B cell (primary cell): ENCODE measurements around the gene AMBRA1. TPM values are rescaled to one million over a fixed set of nuclear protein-coding genes. Genes with fewer than 3 reads are reported as not detected.

Experiments
- ATAC-seq: fragments of 200-7000 bp; cut with Tn5 transposase; one replicate; pipeline ENCODE4 v1.10.0; 2021; ENCODE audit warnings: low read depth, mild to moderate bottlenecking, moderate number of reproducible peaks, moderate library complexity
- CTCF ChIA-PET: fragments of 350-600 bp; sonication (Branson Sonifier 250); formaldehyde crosslinking; loops from one replicate; lab custom pipeline; 2021; ENCODE audit warnings: antibody characterized with exemption, inconsistent platforms; lab: Charles Lee
- POLR2A ChIA-PET: fragments of 350-600 bp; sonication (Branson Sonifier 250); formaldehyde crosslinking; loops from one replicate; lab custom pipeline; 2021; ENCODE audit warnings: antibody characterized with exemption; lab: Charles Lee
- DNase-seq: peaks from one replicate; pipeline ENCODE4 v3.0.0; 2013
- H2AFZ ChIP-seq: 2 replicates; pipeline ENCODE4 v1.6.1; 2012; ENCODE audit warnings: mild to moderate bottlenecking, low read depth, low read length; ENCODE audit not compliant: insufficient read depth, poor library complexity, severe bottlenecking
- H3K27ac ChIP-seq, 2 donors: 1 replicate in 1 of 2; 2 replicates in 1 of 2; pipeline ENCODE4 v1.5.1; 2012 to 2013; ENCODE audit warnings: low read length in 2 of 2, mild to moderate bottlenecking in 2 of 2, moderate library complexity in 1 of 2
- H3K27me3 ChIP-seq, 4 experiments: fragments of 200-600 bp in 1 of 4; sonication (generic) in 1 of 4; replicated peaks in 1 of 4; 1 replicate in 2 of 4; 2 replicates in 2 of 4; pipeline versions ENCODE4 v1.6.1 to v1.7.0; 2013 to 2016; ENCODE audit warnings: low read length in 3 of 4, mild to moderate bottlenecking in 2 of 4, mixed read lengths in 1 of 4, moderate library complexity in 1 of 4; ENCODE audit not compliant: insufficient read depth in 4 of 4, control insufficient read depth in 3 of 4; ENCODE audit errors: control extremely low read depth in 1 of 4
- H3K36me3 ChIP-seq, 2 experiments: replicated peaks in 1 of 2; 1 replicate in 1 of 2; 2 replicates in 1 of 2; pipeline versions ENCODE4 v1.6.1 to v1.7.1; 2013; ENCODE audit warnings: low read length in 1 of 2; ENCODE audit not compliant: insufficient read depth in 2 of 2, control insufficient read depth in 1 of 2; ENCODE audit errors: control extremely low read depth in 1 of 2, extremely low read depth in 1 of 2
- H3K4me1 ChIP-seq, 2 donors: fragments of 200-600 bp in 1 of 2; sonication (generic) in 1 of 2; 1 replicate in 1 of 2; 2 replicates in 1 of 2; pipeline versions ENCODE4 v1.5.1 to v1.6.1; 2013 to 2017; ENCODE audit warnings: low read length in 2 of 2; ENCODE audit not compliant: control insufficient read depth in 2 of 2, insufficient read depth in 2 of 2
- H3K4me2 ChIP-seq: replicated peaks from 2 replicates; pipeline ENCODE3; 2012; ENCODE audit warnings: mild to moderate bottlenecking, low read depth, low read length; ENCODE audit not compliant: poor library complexity, severe bottlenecking
- H3K4me3 ChIP-seq, 5 experiments: fragments of 200-600 bp in 1 of 5; sonication (generic) in 1 of 5; 1 replicate in 3 of 5; 2 replicates in 2 of 5; pipeline versions ENCODE4 v1.5.1 to v1.7.0; 2011 to 2016; ENCODE audit warnings: low read length in 4 of 5, mild to moderate bottlenecking in 4 of 5, low read depth in 2 of 5, control low read depth in 1 of 5, moderate library complexity in 1 of 5; ENCODE audit not compliant: insufficient read depth in 1 of 5; ENCODE audit errors: control extremely low read depth in 1 of 5, extremely low read depth in 1 of 5
- H3K79me2 ChIP-seq: fragments of 200-600 bp; sonication (generic); one replicate; pipeline ENCODE4 v1.6.0; 2016; ENCODE audit warnings: low read length; ENCODE audit not compliant: control insufficient read depth, insufficient read depth
- H3K9ac ChIP-seq: fragments of 200-600 bp; sonication (generic); 2 replicates; pipeline ENCODE4 v1.6.1; 2017; ENCODE audit warnings: mild to moderate bottlenecking, low read length, moderate library complexity
- H3K9me3 ChIP-seq, 3 donors: one replicate each; pipeline versions ENCODE4 v1.6.1 to v1.7.1; 2013; ENCODE audit warnings: low read length in 2 of 3; ENCODE audit not compliant: control insufficient read depth in 2 of 3, insufficient read depth in 1 of 3; ENCODE audit errors: control extremely low read depth in 1 of 3
- H4K20me1 ChIP-seq: 2 replicates; pipeline ENCODE4 v1.6.0; 2012; ENCODE audit warnings: mild to moderate bottlenecking, low read length; ENCODE audit not compliant: insufficient read depth, control insufficient read depth, poor library complexity, severe bottlenecking
- H3K27ac Mint-ChIP-seq: one replicate; pipeline ENCODE4 v1.8.0; 2021; ENCODE audit warnings: mixed read lengths
- H3K27me3 Mint-ChIP-seq: one replicate; pipeline ENCODE4 v1.8.0; 2021; ENCODE audit warnings: mixed read lengths
- H3K4me1 Mint-ChIP-seq: one replicate; pipeline ENCODE4 v1.8.0; 2021; ENCODE audit warnings: mixed read lengths
- H3K4me3 Mint-ChIP-seq: one replicate; pipeline ENCODE4 v1.8.0; 2021; ENCODE audit warnings: mixed read lengths
- H3K9me3 Mint-ChIP-seq: one replicate; pipeline ENCODE4 v1.8.0; 2022; ENCODE audit warnings: mixed read lengths; ENCODE audit not compliant: insufficient read depth
- EZH2 ChIP-seq: IDR thresholded peaks from 2 replicates; pipeline ENCODE4 v1.6.1; 2012; ENCODE audit warnings: borderline replicate concordance, low read depth, mild to moderate bottlenecking, moderate library complexity, low read length; ENCODE audit not compliant: insufficient read depth, poor library complexity, severe bottlenecking
- WGBS: methylation state at CpG from one replicate; pipeline ENCODE4 v1.1.5; 2013; ENCODE audit warnings: missing lambda C conversion rate; ENCODE audit not compliant: insufficient coverage; 5-methylcytosine and 5-hydroxymethylcytosine counted together
- intact Hi-C: fragments of 100-400 bp; cut with micrococcal nuclease; formaldehyde crosslinking; loops from one replicate; pipeline ENCODE4 v1.10.0; 2022
- polyA plus RNA-seq: library from polyadenylated mRNA; depleted of rRNA; stranded (reverse); fragments of >200 nt; gene quantifications from 2 replicates; pipeline ENCODE4 v1.2.3, GENCODE V29; 2012
- total RNA-seq, 2 donors: library from RNA; stranded (reverse); fragments of 120-200 nt in 1 of 2; gene quantifications; 1 replicate in 1 of 2; 2 replicates in 1 of 2; pipeline versions ENCODE4 v1.2.3 to v1.2.4, GENCODE V29; 2013 to 2022
- TF ChIP-seq, protein P1 (sequence below): fragments of 200-600 bp; IDR thresholded peaks from one replicate; pipeline ENCODE4 v1.8.0; 2022; ENCODE audit warnings: antibody characterized with exemption, mild to moderate bottlenecking

Gene AMBRA1
- total and polyA plus RNA-seq, 2 donors (not counting 1 experiment from before 2014, with no cell fraction given) = 13.8 to 36.1 TPM

DNA sequence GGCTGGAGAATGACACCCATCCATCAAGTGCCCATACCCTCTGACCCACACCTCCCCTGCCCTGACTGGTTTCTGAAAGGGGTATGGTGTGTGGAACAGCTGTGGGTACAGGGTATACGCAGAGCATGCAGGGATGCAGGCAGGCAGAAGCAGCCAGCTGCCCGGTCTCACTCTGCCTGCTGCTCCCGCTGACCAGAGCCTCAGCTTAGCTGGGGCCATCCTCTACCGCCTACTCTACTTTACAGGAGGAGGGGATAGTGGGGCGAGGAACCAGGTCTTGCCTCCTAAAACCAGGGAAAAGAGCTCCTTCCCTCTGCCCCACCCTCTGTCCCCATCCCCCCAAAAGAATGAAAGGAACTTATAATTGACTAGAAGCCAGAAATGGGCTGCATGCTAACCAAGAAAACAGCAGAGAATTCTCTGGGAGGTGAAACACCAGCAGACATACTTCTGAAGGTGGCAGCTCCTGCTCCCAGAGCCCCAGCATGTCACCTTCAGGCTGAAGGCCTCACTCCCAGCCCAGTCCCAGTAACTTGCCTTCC, 189.3 kb downstream of the AMBRA1 start:
- Mint-ChIP-seq H3K27ac (no peak overlapping the region), H3K27me3 (no peaks in the 10 kb centered on the region), H3K4me1 (no peaks in the 10 kb centered on the region), H3K9me3 (no peaks in the 10 kb centered on the region), H3K4me3 (no peak overlapping the region)
- intact Hi-C loops = no loop called here
- Histone ChIP-seq H3K4me3 (no peak overlapping the region), H3K36me3 (peaks cover 0 to 49% of the 10 kb centered on the region in 2 experiments), H3K9me3 (no peaks in the 10 kb centered on the region), H4K20me1 (no peaks in the 10 kb centered on the region), H3K4me2 (no peak overlapping the region), H3K4me1 (no peaks in the 10 kb centered on the region), H3K9ac (no peak overlapping the region), H3K79me2 (no peaks in the 10 kb centered on the region), H2AFZ (no peak overlapping the region), H3K27ac (no peak overlapping the region), H3K27me3 (no peaks in the 10 kb centered on the region)
- DNase-seq (no peak), ATAC-seq (no peak)
- TF ChIP-seq EZH2 = no peak
- TF ChIP-seq, protein P1, sequence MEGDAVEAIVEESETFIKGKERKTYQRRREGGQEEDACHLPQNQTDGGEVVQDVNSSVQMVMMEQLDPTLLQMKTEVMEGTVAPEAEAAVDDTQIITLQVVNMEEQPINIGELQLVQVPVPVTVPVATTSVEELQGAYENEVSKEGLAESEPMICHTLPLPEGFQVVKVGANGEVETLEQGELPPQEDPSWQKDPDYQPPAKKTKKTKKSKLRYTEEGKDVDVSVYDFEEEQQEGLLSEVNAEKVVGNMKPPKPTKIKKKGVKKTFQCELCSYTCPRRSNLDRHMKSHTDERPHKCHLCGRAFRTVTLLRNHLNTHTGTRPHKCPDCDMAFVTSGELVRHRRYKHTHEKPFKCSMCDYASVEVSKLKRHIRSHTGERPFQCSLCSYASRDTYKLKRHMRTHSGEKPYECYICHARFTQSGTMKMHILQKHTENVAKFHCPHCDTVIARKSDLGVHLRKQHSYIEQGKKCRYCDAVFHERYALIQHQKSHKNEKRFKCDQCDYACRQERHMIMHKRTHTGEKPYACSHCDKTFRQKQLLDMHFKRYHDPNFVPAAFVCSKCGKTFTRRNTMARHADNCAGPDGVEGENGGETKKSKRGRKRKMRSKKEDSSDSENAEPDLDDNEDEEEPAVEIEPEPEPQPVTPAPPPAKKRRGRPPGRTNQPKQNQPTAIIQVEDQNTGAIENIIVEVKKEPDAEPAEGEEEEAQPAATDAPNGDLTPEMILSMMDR = no peak
- WGBS = 90% methylated on average over 2 of the region's 5 CpGs
- POLR2A ChIA-PET = no interaction called here
- CTCF ChIA-PET = interaction anchor here (1.2 kb wide), 1 partner anchor 11 kb away, joined by 3 read pairs; no protein-coding TSS in a partner anchor

DNA sequence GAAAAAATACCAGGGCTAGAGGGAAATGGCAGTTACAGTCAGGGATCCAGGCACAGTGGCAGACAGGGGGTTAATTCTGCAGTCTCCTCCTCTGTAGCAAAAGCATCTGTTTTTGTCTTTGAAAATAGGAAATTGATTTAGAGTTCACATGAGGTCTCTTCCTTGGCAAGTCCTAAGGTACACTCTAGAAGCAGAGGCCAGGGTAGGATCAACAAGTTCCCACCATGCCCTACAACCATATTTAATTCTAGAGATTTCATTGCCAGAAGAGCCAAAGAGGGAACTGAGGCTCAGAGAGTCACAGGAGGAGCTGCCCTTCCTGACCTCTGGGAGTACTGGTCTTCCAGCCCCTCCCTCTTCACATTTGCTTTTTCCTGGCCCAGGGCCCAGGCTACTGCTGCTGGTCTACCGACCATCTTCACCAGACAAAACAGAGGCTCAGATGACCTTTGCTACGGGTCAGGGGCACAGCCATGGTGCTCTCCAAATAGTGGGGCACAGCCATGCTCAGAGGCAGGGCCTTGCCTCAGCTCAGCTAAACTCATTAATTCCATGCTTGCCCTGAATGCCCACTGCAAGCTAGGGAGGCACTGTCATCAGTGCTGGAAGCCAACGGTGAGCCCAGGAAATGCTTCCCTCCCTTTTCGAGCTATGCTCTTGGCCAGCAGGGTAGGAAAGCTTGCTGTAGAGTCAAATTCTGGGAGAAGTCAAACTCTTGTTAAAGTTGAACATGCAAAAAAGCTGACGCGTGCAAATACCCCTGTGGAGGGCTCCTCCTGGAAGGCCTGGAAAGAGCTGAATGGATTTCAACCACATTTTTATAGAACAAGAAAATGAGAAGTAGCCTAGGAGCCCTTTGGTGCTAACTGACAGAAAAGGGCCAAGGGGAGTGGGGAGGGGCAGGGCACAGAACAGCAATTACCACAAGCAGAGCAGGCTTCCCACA, 190.6 kb downstream of the AMBRA1 start:
- 88% methylated on average over 4 of the region's 6 CpGs for WGBS
- no peaks in the 10 kb centered on the region for H3K79me2 ChIP-seq
- TF ChIP-seq EZH2 = no peak
- TF ChIP-seq, protein P1 = no peak
- H3K27ac Mint-ChIP-seq = no peak overlapping the region
- no peak overlapping the region for H3K27ac ChIP-seq
- H3K9me3 Mint-ChIP-seq = no peaks in the 10 kb centered on the region
- no peak overlapping the region for H3K4me3 Mint-ChIP-seq
- no peak for DNase-seq
- H3K9me3 ChIP-seq = no peaks in the 10 kb centered on the region
- H2AFZ ChIP-seq = no peak overlapping the region
- ChIA-PET CTCF (no interaction called here), POLR2A (no interaction called here)
- no peak overlapping the region for H3K9ac ChIP-seq
- H4K20me1 ChIP-seq = no peaks in the 10 kb centered on the region
- peaks cover 0 to 39% of the 10 kb centered on the region in 2 experiments for H3K36me3 ChIP-seq
- H3K4me1 ChIP-seq = no peaks in the 10 kb centered on the region
- H3K27me3 Mint-ChIP-seq = no peaks in the 10 kb centered on the region
- H3K4me1 Mint-ChIP-seq = no peaks in the 10 kb centered on the region
- ATAC-seq = no peak
- no peak overlapping the region for H3K4me2 ChIP-seq
- H3K27me3 ChIP-seq = no peaks in the 10 kb centered on the region
- no peak overlapping the region for H3K4me3 ChIP-seq
- intact Hi-C loops = no loop called here
